ENCODE measurements around the gene SBF2.

Gene SBF2

DNA sequence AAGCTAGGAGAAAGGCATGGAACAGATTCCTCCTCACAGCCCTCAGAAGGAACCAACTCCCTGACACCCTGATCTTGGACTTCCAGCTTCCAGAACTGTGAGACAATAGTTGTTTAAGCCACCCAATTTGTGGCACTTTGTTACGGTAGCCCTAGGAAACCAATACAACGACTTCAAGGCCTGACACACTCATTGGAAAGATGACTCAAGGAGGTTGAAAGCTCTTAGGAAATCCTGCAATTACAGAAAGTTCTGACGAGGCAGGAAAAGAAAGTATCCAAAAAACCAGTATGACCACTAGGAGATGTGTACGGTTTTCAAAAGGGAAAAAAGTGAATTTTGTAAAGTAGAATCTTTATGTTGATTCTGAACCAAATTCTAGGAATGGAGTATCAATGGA, 468.7 kb downstream of the SBF2 start:
- no peaks in the 10 kb centered on the region for H3K9me3 ChIP-seq (ENCODE audit: control insufficient read depth, insufficient read depth, low read length)
- TF ChIP-seq EZH2phosphoT487 (IDR thresholded peaks at IDR 0.05; ENCODE audit: borderline replicate concordance, low read length), result no peak
- TF ChIP-seq, protein P1, sequence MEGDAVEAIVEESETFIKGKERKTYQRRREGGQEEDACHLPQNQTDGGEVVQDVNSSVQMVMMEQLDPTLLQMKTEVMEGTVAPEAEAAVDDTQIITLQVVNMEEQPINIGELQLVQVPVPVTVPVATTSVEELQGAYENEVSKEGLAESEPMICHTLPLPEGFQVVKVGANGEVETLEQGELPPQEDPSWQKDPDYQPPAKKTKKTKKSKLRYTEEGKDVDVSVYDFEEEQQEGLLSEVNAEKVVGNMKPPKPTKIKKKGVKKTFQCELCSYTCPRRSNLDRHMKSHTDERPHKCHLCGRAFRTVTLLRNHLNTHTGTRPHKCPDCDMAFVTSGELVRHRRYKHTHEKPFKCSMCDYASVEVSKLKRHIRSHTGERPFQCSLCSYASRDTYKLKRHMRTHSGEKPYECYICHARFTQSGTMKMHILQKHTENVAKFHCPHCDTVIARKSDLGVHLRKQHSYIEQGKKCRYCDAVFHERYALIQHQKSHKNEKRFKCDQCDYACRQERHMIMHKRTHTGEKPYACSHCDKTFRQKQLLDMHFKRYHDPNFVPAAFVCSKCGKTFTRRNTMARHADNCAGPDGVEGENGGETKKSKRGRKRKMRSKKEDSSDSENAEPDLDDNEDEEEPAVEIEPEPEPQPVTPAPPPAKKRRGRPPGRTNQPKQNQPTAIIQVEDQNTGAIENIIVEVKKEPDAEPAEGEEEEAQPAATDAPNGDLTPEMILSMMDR (IDR thresholded peaks at IDR 0.05; ENCODE audit: low read depth, low read length, poor library complexity, severe bottlenecking), result no peak
- no peak overlapping the region for H3K4me3 ChIP-seq (ENCODE audit: low read length)
- no peaks in the 10 kb centered on the region for H3K9me2 ChIP-seq (replicated peaks; ENCODE audit: control insufficient read depth, low read length)
- no peaks in the 10 kb centered on the region for H3K36me3 ChIP-seq (ENCODE audit: control insufficient read depth, low read length)
- no peaks in the 10 kb centered on the region for H3F3A ChIP-seq (ENCODE audit: control insufficient read depth, insufficient read depth)
- H3K4me1 ChIP-seq (ENCODE audit: control insufficient read depth, low read length), result peaks cover 5% of the 10 kb centered on the region; the same call in 1 of the 2 replicates
- H3K79me2 ChIP-seq (ENCODE audit: control insufficient read depth, low read length), result no peaks in the 10 kb centered on the region
- H3K27me3 ChIP-seq (ENCODE audit: control insufficient read depth, low read length), result no peaks in the 10 kb centered on the region
- H3K27ac ChIP-seq (ENCODE audit: low read depth, low read length), result no peak overlapping the region
- H3K4me2 ChIP-seq (ENCODE audit: low read length), result no peak overlapping the region
- no peaks in the 10 kb centered on the region for H4K20me1 ChIP-seq (ENCODE audit: control insufficient read depth, insufficient read depth, low read depth, low read length)

DNA sequence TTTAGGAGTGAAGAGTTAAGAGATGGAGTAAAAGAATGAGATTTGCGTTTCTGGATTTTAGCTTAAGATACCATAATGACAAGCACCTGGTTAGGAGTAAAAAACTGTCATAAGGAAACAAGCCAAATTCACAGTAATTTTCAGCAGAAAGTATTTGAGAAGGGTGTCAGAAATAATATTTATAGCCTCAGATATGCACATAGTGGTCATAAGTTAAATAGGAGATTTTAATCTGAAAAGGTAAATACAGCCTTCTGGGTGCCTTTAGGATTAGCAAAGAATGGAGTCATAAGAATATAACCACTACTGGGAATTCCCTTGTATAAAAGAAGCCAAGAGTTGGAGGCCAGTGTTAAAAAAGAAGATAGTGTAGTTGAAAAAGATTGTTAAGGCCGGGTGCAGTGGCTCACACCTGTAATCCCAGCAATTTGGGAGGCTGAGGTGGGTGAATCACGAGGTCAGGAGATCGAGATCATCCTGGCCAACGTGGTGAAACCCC, 470.1 kb downstream of the SBF2 start:
- no peaks in the 10 kb centered on the region for H3K27me3 ChIP-seq (ENCODE audit: control insufficient read depth, low read length)
- H3F3A ChIP-seq (ENCODE audit: control insufficient read depth, insufficient read depth), result no peaks in the 10 kb centered on the region
- no peak overlapping the region for H3K4me3 ChIP-seq (ENCODE audit: low read length)
- H3K27ac ChIP-seq (ENCODE audit: low read depth, low read length), result no peak overlapping the region
- peaks cover 3% of the 10 kb centered on the region; the same call in 1 of the 2 replicates for H3K4me1 ChIP-seq (ENCODE audit: control insufficient read depth, low read length)
- no peak for TF ChIP-seq EZH2phosphoT487 (IDR thresholded peaks at IDR 0.05; ENCODE audit: borderline replicate concordance, low read length)
- TF ChIP-seq, protein P1 (IDR thresholded peaks at IDR 0.05; ENCODE audit: low read depth, low read length, poor library complexity, severe bottlenecking), result no peak
- no peaks in the 10 kb centered on the region for H4K20me1 ChIP-seq (ENCODE audit: control insufficient read depth, insufficient read depth, low read depth, low read length)
- no peaks in the 10 kb centered on the region for H3K36me3 ChIP-seq (ENCODE audit: control insufficient read depth, low read length)
- H3K9me2 ChIP-seq (replicated peaks; ENCODE audit: control insufficient read depth, low read length), result no peaks in the 10 kb centered on the region
- H3K4me2 ChIP-seq (ENCODE audit: low read length), result no peak overlapping the region
- H3K9me3 ChIP-seq (ENCODE audit: control insufficient read depth, insufficient read depth, low read length), result no peaks in the 10 kb centered on the region
- no peaks in the 10 kb centered on the region for H3K79me2 ChIP-seq (ENCODE audit: control insufficient read depth, low read length)

DNA sequence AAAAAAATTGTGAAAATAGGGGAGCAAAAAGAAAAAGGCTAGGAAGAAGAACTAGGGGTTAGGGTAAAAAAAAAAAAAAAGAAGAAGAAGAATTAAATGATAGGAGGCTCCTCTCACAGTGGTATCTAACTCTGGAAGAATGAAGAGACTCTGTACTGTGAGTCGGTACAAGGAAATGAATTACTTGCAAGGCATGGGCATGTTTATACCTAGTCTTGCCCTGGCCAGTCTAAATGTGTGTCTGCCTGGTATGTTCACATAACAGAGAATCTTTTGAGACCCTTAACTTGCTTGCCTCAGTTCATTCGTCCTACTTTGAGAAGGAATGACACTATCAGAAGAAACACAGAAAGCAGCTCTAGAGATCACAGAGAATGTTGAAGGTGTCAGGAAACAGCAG, 470.6 kb downstream of the SBF2 start:
- TF ChIP-seq, protein P1 (IDR thresholded peaks at IDR 0.05; ENCODE audit: low read depth, low read length, poor library complexity, severe bottlenecking), result no peak
- no peak for TF ChIP-seq EZH2phosphoT487 (IDR thresholded peaks at IDR 0.05; ENCODE audit: borderline replicate concordance, low read length)
- Histone ChIP-seq H3K79me2 (ENCODE audit: control insufficient read depth, low read length) (no peaks in the 10 kb centered on the region), H3F3A (ENCODE audit: control insufficient read depth, insufficient read depth) (no peaks in the 10 kb centered on the region), H3K4me2 (ENCODE audit: low read length) (no peak overlapping the region), H4K20me1 (ENCODE audit: control insufficient read depth, insufficient read depth, low read depth, low read length) (no peaks in the 10 kb centered on the region), H3K4me3 (ENCODE audit: low read length) (no peak overlapping the region), H3K9me2 (replicated peaks; ENCODE audit: control insufficient read depth, low read length) (no peaks in the 10 kb centered on the region), H3K27ac (ENCODE audit: low read depth, low read length) (no peak overlapping the region), H3K27me3 (ENCODE audit: control insufficient read depth, low read length) (no peaks in the 10 kb centered on the region), H3K4me1 (ENCODE audit: control insufficient read depth, low read length) (no peaks in the 10 kb centered on the region), H3K9me3 (ENCODE audit: control insufficient read depth, insufficient read depth, low read length) (no peaks in the 10 kb centered on the region), H3K36me3 (ENCODE audit: control insufficient read depth, low read length) (no peaks in the 10 kb centered on the region)
